SK-N-SH (cell line): ENCODE data around the gene KRTAP10-8.

ENCODE experiments used
- CHD2 ChIP-seq: fragments of 150-350 bp; IDR thresholded peaks from 2 replicates; pipeline ENCODE4 v1.6.1; 2018; ENCODE audit warnings: low read length; ENCODE audit not compliant: partially characterized antibody
- FOXM1 ChIP-seq: IDR thresholded peaks from 2 replicates; pipeline ENCODE4 v1.4.0; 2012; ENCODE audit warnings: low read depth, mild to moderate bottlenecking
- MEF2A ChIP-seq: IDR thresholded peaks from 2 replicates; pipeline ENCODE4 v1.4.0; 2012; ENCODE audit warnings: low read depth, borderline replicate concordance
- NRF1 ChIP-seq: IDR thresholded peaks from 2 replicates; pipeline ENCODE4 v1.6.1; 2012; ENCODE audit warnings: low read depth, mild to moderate bottlenecking, low read length
- RAD21 ChIP-seq: IDR thresholded peaks from 2 replicates; pipeline ENCODE4 v1.6.1; 2012; ENCODE audit warnings: mild to moderate bottlenecking, low read length
- REST ChIP-seq: IDR thresholded peaks from 2 replicates; pipeline ENCODE4 v1.6.1; 2012; ENCODE audit warnings: mild to moderate bottlenecking, low read depth, low read length, moderate library complexity
- SIN3A ChIP-seq: IDR thresholded peaks from 2 replicates; pipeline ENCODE4 v1.6.1; 2012; ENCODE audit warnings: low read depth, mild to moderate bottlenecking, low read length, moderate library complexity, borderline replicate concordance
- TAF1 ChIP-seq: IDR thresholded peaks from 2 replicates; pipeline ENCODE4 v1.6.1; 2012; ENCODE audit warnings: low read depth, mild to moderate bottlenecking, low read length, moderate library complexity, borderline replicate concordance
- USF2 ChIP-seq: fragments of 150-350 bp; IDR thresholded peaks from 2 replicates; pipeline ENCODE4 v1.6.1; 2017; ENCODE audit warnings: antibody characterized with exemption, low read length, low read depth, borderline replicate concordance
- YY1 ChIP-seq: IDR thresholded peaks from 2 replicates; pipeline ENCODE4 v1.4.0; 2012; ENCODE audit warnings: low read depth, mild to moderate bottlenecking
- TF ChIP-seq, protein P1 (sequence below): IDR thresholded peaks from 2 replicates; pipeline ENCODE4; 2012
- TF ChIP-seq, protein P2 (sequence below): fragments of 200-600 bp; sonication (generic); IDR thresholded peaks from 2 replicates; pipeline ENCODE4 v1.6.1; 2017; ENCODE audit warnings: antibody characterized with exemption, mild to moderate bottlenecking, moderate library complexity

- TF ChIP-seq TAF1, result no peak
- no peak for TF ChIP-seq RAD21
- TF ChIP-seq NRF1, result no peak
- TF ChIP-seq, protein P1, sequence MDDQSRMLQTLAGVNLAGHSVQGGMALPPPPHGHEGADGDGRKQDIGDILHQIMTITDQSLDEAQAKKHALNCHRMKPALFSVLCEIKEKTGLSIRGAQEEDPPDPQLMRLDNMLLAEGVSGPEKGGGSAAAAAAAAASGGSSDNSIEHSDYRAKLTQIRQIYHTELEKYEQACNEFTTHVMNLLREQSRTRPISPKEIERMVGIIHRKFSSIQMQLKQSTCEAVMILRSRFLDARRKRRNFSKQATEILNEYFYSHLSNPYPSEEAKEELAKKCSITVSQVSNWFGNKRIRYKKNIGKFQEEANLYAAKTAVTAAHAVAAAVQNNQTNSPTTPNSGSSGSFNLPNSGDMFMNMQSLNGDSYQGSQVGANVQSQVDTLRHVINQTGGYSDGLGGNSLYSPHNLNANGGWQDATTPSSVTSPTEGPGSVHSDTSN, result no peak
- TF ChIP-seq MEF2A, result no peak
- no peak for TF ChIP-seq REST
- TF ChIP-seq, protein P2, sequence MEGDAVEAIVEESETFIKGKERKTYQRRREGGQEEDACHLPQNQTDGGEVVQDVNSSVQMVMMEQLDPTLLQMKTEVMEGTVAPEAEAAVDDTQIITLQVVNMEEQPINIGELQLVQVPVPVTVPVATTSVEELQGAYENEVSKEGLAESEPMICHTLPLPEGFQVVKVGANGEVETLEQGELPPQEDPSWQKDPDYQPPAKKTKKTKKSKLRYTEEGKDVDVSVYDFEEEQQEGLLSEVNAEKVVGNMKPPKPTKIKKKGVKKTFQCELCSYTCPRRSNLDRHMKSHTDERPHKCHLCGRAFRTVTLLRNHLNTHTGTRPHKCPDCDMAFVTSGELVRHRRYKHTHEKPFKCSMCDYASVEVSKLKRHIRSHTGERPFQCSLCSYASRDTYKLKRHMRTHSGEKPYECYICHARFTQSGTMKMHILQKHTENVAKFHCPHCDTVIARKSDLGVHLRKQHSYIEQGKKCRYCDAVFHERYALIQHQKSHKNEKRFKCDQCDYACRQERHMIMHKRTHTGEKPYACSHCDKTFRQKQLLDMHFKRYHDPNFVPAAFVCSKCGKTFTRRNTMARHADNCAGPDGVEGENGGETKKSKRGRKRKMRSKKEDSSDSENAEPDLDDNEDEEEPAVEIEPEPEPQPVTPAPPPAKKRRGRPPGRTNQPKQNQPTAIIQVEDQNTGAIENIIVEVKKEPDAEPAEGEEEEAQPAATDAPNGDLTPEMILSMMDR, result no peak
- TF ChIP-seq FOXM1, result no peak
- TF ChIP-seq USF2, result no peak
- TF ChIP-seq SIN3A, result no peak
- no peak for TF ChIP-seq YY1
- no peak for TF ChIP-seq CHD2
Observed at GRCh38 chr21:44602463-44602850, 9.4 kb upstream of the KRTAP10-8 start.
